ENCODE results near the gene ZNF81.

DNA sequence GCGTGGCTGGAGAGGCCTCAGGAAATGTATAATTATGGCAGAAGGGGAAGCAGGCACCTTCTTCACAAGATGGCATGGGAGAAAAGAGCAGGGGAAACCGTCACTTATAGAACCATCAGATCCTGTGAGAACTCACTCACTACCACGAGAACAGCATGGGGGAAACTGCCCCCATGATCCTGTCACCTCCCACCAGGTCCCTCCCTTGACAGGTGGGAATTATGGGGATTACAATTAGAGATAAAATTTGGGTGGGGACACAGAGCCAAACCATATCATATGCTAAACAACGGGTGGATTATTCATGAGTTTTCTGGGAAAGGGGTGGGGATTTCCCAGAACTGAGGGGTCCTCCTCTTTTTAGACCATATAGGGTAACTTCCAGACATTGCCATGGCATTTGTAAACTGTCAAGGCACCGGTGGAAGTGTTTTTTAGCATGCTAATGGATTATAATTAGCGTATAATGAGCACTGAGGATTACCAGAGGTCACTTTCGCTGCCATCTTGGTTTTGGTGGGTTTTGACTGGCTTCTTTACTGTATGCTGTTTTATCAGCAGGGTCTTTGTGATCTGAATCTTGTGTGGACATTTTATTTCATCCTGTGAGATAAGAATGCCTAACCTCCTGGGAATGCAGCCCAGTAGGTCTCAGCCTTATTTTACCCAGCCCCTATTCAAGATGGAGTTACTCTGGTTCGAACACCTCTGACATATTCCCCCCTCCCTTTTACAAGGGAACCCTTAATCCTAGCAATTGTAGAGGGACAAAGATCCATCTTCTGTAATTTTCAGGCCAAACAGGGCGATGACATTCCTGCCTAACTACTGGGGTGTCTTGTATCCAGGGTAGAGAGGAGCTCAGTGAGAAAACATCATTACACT, 27.6 kb upstream of the ZNF81 start:
- TF ChIP-seq, protein P1, sequence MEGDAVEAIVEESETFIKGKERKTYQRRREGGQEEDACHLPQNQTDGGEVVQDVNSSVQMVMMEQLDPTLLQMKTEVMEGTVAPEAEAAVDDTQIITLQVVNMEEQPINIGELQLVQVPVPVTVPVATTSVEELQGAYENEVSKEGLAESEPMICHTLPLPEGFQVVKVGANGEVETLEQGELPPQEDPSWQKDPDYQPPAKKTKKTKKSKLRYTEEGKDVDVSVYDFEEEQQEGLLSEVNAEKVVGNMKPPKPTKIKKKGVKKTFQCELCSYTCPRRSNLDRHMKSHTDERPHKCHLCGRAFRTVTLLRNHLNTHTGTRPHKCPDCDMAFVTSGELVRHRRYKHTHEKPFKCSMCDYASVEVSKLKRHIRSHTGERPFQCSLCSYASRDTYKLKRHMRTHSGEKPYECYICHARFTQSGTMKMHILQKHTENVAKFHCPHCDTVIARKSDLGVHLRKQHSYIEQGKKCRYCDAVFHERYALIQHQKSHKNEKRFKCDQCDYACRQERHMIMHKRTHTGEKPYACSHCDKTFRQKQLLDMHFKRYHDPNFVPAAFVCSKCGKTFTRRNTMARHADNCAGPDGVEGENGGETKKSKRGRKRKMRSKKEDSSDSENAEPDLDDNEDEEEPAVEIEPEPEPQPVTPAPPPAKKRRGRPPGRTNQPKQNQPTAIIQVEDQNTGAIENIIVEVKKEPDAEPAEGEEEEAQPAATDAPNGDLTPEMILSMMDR (IDR thresholded peaks at IDR 0.05) = no peak
- TF ChIP-seq POLR2A (IDR thresholded peaks at IDR 0.05) = no peak

Data from right lobe of liver (tissue), 4 donors.